ENCODE measurements around the gene BUD13.

BUD13 gene

DNA sequence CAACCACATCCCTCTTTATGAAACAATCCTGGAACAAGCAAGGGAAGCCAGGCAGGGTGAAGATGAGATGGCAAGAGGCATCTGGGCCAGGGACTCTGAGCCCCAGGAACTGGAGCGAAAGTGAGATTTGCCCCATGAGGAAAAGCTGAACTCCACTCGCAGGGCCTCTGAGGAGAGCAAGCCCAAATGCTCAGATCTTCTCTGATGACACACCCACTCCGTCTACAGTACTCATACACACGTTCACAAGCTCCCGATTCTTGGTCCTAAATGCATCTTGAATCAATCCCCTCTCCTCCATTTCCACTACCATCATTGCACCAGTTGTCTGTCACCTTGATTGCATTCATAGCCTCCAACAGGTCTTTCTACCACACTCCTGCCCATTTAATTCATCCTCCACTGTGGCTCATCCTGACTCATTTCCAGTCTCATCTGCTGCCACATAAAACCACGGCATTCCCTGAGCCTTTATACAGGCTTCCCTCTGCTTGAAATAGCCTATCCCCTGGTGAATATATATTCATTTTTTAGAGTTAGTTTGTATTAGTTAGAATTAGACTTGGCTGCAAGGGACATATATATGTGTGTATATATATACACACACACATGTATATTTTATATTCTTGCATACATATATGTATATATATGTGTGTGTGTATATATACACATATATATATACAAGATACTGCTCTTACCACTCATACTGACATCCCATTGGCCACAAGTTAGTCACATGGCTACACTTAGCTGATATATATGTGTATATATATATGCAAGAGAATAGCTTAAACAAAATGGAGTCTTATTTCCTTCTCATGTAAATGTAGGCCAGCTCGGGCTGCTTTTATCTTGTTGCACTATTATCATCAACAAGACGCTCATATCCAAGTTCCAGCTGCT lies 20.3 kb upstream of the BUD13 start:
- no peak for DNase-seq (ENCODE audit: low read depth in 1 of 2, low spot score in 1 of 2)

DNA sequence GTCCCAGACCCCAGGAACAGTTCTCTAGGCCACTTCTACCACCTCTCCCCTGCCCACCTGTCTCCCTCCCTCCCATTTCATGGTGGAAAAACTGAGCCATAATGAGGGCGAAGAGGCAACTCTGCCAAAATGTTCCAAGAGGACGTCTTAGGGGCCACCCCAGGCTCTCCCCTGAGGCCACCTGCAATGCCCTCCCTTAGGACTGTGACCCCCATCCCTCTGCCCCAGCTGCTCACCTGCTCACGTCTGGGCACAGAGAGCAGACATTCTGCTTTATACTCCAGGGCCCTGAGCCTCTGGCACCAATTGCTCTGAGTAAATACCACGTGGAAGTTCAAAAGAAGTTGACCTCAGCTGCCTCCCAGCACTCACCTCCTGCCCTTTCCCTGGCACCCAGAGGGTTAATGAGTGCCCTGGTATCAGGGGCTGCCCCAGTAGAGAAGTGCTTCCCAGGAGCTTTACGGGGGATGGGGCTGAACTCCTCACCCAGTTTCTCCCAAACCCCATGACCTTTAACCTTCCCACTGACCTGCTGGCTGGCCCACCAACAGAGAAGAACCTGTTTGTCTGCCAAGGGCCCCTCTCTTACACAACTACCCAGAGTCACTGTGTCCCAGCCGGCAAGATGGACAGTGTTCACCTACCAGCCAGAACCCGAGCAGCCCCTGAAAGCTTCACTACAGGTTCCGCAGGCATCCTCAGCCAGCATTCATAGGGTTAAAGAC lies 19.5 kb upstream of the BUD13 start:
- DNase-seq (ENCODE audit: low read depth in 1 of 2, low spot score in 1 of 2), result no peak

DNA sequence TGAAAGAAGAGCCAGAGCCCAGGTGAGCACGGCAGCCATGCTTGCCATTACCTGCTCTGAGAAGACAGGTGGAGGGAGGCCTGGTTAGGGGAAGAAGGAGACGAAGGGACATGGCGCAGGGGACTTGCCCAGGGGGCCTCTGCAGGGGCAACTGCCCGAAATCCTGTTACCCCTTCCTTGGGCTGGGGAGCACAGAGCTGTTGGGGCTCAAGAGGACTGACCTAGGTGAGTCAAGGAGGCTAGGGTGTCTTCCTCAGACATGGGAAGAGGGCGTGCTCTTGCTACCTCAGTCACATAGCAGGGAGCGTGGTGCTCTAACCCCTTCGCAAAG lies 19.0 kb upstream of the BUD13 start, which contains the start of gene APOA5:
Gene APOA5 (minus strand): TSS at position 67 of the 331 bp plus-strand sequence. CDS start 19 bp downstream, at position 48.
- no peak for DNase-seq (ENCODE audit: low read depth in 1 of 2, low spot score in 1 of 2)

DNA sequence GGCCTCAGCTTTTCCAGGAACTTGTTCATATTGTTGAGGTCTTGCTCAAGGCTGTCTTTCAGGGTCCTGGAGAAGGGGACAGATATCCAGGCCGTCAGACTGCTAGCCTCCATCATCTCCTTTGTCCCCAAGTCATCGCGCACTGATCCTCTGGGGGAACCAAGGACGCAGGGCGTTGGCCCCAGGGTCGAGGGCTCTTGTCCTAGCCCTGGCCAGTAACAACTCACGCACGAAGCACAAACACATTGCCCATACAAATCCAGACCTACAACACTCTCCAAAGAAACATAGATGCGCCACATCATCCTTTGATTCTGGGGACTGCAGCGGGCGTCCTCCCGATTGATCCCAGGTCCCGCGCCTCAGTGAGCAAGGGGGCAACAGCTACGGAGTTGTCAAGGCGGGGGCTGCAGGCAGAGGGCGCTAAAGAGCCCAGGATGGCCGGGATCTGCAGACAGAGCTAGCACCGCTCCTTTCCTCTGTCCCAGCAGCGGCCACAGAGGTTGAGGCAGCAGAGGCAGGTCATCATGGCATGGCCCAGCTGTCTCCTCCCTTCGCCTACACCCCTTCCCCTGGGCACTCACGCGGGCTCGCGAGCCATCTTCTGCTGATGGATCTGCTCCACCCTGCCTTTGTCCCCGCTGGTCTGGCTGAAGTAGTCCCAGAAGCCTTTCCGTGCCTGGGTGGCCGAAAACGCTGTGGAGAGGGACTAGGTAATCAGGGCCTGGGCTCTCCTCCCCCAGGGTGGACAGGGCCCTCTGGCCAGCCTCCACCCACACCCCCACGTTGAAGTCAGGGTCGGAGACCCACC lies 18.4 kb upstream of the BUD13 start:
- DNase-seq (ENCODE audit: low read depth in 1 of 2, low spot score in 1 of 2), result peak; percentile 63 to 67

DNA sequence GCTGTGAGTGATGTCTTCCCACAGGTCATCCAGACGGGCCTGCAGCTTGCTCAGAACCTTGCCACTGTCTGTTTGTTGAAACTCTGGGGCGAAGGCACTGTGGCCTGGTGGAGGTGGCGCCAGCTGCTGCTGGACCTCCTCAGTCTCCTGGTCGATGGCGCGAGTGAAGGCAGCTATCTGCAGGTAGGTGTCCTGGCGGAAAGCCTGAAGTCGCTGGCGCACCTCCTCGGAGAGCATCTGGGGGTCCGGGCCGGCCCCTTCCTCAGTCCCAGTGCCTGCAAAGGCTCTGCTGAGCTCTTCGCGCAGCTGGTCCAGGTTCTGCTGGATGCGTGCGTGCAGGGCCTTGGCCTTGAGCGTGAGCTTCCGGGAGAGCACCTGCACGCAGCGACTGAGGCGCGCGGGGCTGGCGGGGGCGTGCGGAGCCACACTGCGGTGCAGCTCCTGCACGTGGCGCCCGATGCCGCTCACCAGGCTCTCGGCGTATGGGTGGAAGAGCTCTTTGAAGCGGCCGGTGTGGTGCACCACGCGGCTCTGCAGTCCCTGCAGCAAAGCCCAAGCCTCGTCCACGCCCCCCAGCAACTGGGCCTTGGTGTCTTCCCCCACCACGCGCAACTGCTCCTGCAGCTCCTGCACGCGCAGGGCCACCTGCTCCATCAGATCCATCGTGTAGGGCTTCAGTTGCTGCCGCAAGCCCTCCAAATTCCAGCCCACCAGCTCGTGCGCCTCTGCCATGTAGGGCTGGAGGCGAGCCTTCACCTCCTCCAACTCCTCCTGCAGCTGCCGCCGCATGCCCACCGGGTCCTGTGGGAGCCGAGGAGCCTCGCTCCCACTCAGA lies 17.6 kb upstream of the BUD13 start:
- no peak for DNase-seq (ENCODE audit: low read depth in 1 of 2, low spot score in 1 of 2)

DNA sequence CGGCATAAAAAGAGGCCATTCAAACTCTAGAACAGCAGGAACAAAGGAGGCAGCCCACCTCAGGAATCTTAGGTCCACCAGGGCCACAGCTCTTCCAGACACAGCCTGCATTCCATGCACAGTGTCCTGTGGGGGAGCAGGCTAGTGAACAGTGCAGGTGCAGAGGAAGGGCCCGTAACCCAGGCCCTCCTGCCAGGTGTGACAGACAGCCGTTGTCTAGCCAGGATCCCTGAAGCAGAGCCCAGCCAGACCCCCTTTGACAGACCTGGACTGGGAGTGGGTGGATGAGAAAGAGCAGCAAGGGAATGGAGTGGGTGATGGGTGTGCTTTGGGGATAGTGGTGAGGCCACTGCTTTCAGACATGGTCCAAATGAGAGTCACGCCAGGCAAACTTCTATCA lies 16.2 kb upstream of the BUD13 start:
- DNase-seq (ENCODE audit: low read depth in 1 of 2, low spot score in 1 of 2), result no peak

DNA sequence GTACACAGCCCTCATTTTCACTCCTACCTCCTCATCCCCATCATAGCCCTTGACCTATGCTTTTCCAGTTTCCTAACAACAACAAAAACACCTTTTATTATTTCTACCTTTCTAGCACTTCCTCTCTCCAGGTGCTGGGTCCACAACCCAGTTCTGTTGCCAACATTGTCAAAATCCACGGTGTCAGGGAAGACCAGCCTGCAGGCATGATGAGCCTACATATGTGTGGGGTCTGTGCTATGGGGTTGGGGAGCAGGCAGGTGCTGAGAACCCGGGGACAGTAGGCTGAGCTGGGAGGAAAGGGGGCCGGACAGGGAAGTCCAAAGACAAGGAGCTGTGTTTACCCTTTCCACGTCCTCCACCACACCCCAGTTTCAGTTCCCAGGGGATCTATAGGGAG lies 15.7 kb upstream of the BUD13 start:
- no peak for DNase-seq (ENCODE audit: low read depth in 1 of 2, low spot score in 1 of 2)

DNA sequence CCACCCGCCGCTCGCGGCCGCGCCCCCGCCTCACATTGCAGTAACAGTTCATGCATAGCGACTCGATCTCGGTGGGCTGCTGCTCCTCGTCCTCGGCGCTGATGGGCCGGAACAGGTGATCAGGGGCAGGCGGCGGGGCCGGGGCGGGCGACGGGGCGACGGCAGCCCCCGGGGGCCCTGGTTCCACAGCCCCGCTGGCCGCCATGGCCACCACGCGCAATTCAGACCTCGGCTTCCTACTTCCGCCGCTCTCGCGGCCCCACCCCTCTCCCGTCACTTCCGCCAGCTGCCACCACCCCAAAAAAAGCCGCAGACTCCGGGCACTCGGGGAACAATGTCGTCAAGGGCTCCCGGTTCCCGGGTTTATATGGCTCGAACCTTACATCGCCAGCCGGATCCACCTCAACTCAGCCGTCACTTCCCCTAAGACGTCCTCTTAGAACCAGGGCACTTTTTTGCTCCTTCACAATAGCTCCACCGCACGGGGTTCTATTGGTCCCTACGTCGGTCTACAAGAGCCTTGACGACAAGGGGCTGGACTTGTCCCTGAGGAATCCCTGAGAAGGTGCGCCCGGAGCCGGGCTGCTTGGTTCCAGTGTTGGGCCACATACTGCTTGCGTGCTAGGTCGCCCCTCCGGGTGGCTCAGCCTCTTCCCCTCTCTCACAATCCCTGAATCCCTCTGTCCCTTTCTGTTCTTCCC lies 15.1 kb upstream of the BUD13 start, which contains the start of gene ZPR1:
Gene ZPR1 (minus strand): TSS at position 238 of the 701 bp plus-strand sequence. CDS start 33 bp downstream, at position 205.
- DNase-seq (ENCODE audit: low read depth in 1 of 2, low spot score in 1 of 2), result peak; percentile 74 to 80

DNA sequence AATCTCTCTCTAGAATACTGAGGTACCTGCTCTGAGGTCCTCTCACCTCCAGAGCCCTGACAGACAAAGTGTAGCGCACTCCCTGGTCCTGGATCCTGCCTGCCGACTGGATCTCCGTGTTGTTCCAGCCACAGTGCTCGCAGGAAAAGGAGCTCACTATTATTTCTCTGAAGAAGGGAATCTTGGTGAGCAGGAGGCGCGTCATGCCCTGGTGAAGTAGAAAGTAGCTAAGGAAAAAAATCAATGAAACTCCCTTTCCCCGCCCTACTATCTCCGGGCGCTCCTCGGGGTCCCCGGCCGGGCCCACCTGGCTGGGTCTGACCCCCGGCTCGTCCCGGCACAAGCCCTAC lies 14.6 kb upstream of the BUD13 start:
- DNase-seq (ENCODE audit: low read depth in 1 of 2, low spot score in 1 of 2), result no peak

DNA sequence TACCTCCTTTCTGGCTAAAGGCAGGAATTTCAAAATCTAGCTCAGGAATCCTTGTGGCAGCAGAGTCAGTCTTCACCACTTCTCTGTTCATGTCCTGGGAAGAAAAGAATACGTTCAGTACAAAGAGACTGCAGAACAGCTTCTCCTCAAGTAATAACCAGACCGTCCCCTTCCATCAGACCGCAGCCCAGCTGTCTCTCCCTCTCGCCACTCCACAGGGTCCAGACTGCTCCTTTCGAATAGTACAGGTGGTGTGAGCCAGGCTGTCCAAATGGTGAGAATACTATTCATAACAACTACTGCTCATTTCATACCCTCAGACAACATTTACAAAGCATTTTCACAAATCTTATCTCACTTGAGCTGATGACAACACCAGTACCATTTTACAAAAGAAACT lies 14.2 kb upstream of the BUD13 start:
- no peak for DNase-seq (ENCODE audit: low read depth in 1 of 2, low spot score in 1 of 2)

DNA sequence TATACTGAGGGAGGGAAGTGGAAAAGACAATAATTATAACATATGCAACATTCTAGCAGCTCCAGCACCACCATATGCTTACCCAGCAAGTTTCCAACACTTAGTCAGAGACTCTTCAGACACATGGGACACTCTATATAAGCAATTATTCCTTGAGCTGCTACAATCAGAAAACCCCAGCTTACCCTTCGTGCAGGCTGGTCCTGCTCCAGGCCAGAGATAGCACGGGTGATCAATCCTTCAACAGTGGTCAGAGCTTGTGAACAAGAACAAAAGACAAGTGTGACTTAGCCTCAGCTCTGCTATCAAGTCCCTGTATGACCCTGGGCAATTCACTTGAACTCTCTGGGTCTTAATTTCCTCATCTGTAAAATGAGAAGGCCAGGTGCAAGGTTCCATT lies 13.5 kb upstream of the BUD13 start:
- DNase-seq (ENCODE audit: low read depth in 1 of 2, low spot score in 1 of 2), result no peak

DNA sequence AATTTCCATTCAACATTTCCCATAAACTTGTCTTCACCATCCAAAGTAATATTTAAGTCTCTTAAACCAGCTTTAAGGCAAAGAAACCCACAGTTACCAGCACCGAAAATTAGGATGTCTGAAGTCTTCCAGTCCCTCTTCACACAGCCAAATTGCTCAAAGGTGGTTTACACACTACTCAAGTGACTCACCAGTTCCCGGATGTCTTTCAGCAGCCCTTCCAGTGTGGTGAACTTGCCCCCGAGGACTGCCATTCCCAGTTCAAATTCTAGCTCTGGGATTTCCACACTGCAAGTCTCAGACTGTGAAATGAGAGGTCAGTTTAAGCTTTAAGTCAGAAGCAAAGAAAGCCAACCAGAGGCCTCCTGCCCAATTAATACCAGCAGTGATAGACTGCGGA lies 9.9 kb upstream of the BUD13 start:
- no peak for DNase-seq (ENCODE audit: low read depth in 1 of 2, low spot score in 1 of 2)

DNA sequence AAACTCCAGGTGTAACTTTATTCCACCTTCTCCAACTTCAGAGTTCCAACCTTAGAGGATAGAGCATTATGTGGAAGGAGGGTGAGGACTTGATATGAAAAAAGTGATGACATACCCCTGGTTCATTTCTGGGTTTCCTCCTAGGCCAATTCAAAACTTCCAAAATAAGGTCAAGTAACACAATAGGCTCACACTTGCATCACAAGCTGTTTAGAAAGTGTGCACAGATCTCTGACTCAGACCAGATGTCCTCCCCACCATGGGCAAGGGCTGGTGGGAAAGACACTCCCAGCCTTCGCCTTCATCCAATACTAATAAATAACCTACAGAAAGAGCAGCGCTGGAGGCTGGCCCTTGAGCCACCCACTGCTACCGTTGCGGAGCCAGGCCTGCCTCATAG lies 5.8 kb upstream of the BUD13 start:
- no peak for DNase-seq (ENCODE audit: low read depth in 1 of 2, low spot score in 1 of 2)

DNA sequence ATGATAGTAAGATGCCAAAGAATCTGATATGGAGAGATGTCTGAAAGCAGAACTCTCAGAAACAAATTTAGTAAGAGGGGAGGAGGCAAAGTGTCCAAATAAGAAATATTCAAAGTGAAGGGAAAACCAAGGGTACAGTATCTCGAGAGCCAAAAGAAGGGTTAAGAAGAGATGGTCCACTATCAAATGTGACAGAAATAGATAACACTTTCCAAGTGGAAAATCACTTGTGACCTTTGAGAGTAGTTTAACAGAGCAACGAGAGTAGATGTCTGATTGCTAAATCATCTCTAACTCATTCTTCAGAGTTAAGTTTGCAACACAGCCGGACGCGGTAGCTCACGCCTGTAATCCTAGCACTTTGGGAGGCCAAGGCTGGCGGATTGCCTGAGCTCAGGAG lies 4.3 kb upstream of the BUD13 start:
- no peak for DNase-seq (ENCODE audit: low read depth in 1 of 2, low spot score in 1 of 2)

DNA sequence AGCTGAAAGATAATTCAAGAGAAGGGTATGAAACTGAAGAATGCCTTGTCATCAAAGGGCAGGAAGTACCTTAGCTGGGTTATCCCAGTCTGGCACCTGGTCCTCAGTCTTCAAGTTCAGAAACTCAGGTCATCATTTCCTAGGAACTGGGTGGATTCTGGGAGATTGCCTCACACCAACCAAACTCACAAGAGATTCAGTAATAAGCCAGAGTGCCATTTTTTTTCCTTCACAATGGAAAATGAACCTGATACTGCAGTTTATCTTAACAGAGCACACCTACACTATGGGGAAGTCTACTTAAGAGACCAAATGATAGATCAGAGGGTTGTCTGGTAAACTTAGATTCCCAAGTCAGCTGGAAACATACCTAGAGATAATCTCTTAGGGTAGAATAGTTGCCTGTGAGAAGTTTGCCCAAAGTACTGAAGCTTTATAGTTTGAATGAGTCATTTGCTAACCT lies 3.8 kb upstream of the BUD13 start:
- no peak for DNase-seq (ENCODE audit: low read depth in 1 of 2, low spot score in 1 of 2)

DNA sequence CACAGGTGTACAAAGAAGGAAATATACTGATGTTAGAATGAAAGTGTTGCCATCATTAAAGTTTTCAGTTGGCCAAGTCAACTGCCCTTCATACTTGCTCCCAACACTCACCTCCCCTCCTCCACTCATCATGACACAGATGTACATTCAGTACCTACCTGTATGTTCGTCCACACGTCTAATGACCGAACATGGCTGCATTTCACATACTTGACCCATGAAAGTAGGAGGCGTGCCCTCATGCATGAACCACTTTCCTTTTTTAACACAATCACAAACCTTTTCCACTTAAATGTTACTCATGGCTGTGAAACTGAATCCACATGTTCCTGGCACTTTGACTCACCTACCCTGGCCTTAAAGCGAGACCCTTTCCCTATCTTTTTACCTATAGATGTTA lies 3.2 kb upstream of the BUD13 start:
- no peak for DNase-seq (ENCODE audit: low read depth in 1 of 2, low spot score in 1 of 2)

DNA sequence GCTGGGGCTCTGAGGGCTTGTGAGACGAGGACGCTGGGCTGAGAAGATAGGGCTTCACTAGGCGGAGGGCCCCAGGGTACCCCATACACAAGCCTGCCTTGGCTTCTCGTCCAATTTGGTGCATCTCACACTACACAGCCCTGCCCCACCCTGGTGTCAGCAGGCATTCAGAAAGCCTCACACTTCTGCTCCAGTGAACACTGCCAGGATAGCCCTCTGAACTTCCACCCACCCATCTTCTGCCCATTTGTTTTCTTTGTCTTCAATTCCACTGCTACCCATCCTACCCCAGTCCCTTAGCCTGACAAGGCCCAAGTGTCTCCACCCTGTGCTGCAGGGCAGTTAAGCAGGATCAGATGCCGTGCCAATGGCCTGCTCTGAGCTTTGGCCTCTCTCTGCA lies 1.9 kb upstream of the BUD13 start:
- no peak for DNase-seq (ENCODE audit: low read depth in 1 of 2, low spot score in 1 of 2)

DNA sequence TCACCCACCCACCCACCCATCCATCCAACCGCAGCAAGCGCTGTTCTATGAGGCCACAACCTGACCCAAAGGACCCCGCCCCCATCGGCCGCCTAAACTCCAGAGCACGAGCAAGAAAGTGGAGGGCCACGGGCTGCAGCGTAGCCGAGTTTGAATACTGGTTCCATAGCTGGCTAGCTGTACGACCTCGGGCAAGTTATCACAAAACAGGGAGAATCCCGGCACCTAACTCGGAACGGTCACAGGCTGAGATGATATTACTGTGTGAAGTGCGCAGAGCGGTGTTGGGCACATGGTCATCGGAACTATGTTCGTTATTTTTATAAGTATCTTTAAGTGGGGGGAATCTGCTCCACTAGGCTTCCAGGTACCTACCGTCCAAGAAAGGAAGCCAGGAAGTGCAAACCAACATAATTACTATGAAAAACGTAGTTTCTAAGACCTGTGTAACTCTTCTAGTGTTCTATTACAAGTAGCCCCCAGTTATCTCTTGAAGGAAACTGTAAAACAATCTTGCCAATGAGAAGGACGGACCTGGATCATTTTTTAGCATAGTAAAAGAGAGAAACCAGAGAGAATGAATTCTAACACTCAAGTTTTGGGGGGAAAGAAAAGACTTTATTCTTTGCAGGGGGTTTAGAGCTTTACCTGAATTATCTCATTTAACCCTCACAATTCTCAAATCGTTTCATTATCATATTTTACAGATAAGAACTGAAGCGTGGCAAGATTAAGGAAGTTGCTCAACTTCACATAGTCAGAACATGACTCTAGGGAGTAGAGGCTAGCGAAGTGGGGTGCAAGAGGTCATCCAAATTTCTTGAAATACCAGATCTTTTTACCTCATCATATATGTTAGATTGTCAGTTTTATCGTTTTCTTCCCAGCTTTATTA lies 663 bp upstream of the BUD13 start:
- DNase-seq (ENCODE audit: low read depth in 1 of 2, low spot score in 1 of 2), result no peak

DNA sequence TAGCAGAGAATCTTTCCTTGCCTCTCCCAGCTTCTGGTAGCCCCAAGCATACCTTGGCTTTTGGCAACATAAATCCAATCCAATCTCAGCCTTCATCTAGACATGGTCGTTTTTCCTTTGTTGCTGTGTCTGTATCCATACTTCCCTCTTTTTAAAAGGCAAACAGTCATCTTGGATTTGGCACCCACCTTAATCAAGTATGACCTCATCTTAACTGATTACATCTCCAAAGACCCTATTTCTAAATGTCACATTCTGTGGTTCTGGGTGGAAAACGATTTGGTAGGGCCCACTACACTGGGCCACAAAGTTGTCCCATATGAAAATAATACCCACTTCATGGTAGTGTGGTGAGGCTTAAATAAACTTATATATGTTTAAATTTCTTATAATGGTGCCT lies 852 bp downstream of the BUD13 start:
- no peak for DNase-seq (ENCODE audit: low read depth in 1 of 2, low spot score in 1 of 2)

All from activated T-helper 1 cell treated with anti-CD3 and anti-CD28 coated beads, Interleukin-2, amount 50 U/mL, for 16 hours (primary cell).